Measurements from ENCODE around the gene SMIM29. TPM values are rescaled to one million over a fixed set of nuclear protein-coding genes. Genes with fewer than 3 reads are reported as not detected.

SMIM29 gene
- total and polyA plus RNA-seq, 2 experiments from 2014 or later: 5.0 to 15.9 TPM

- TF ChIP-seq ZNF462 (CRISPR knock-in tag; IDR thresholded peaks at IDR 0.05) (no peak), CTCF (conservative IDR thresholded peaks at IDR 0.05; ENCODE audit: low read depth in 2 of 2) (no peak)
Measured at GRCh38 chr6:34273242-34273805, 24.5 kb upstream of the SMIM29 start (continued).

- Histone ChIP-seq H3K27me3 (ENCODE audit: insufficient read depth) (no peaks in the 10 kb centered on the region), H3F3A (replicated peaks; ENCODE audit: low read depth) (no peaks in the 10 kb centered on the region), H3K36me3 (ENCODE audit: insufficient read depth) (no peaks in the 10 kb centered on the region), H3K79me2 (replicated peaks; ENCODE audit: insufficient read depth) (no peaks in the 10 kb centered on the region), H3K4me3 (no peak overlapping the region), H4K20me1 (replicated peaks; ENCODE audit: insufficient read depth) (no peaks in the 10 kb centered on the region), H3K9me2 (ENCODE audit: insufficient read depth) (no peaks in the 10 kb centered on the region), H3K27ac (ENCODE audit: low read depth) (no peak overlapping the region), H3K4me1 (ENCODE audit: insufficient read depth) (no peaks in the 10 kb centered on the region), H2AFZ (no peak overlapping the region), H3K4me2 (no peak overlapping the region)
- ATAC-seq (peak; percentile 89), DNase-seq (ENCODE audit: low spot score) (peak; percentile 72)
- H3K27me3 Mint-ChIP-seq (ENCODE audit: insufficient read depth, low read depth, poor library complexity): peaks cover 2% of the 10 kb centered on the region
- H3K27ac Mint-ChIP-seq: no peak overlapping the region
- H3K4me3 Mint-ChIP-seq: no peak overlapping the region
- no peaks in the 10 kb centered on the region for H3K9me3 Mint-ChIP-seq
- H3K36me3 Mint-ChIP-seq (ENCODE audit: low read depth): no peaks in the 10 kb centered on the region
- peaks cover 5% of the 10 kb centered on the region; the same call in 2 of the 3 replicates for H3K4me1 Mint-ChIP-seq
- TF ChIP-seq JUNB (IDR thresholded peaks at IDR 0.05; ENCODE audit: unreplicated experiment): no peak
- TF ChIP-seq STAT1 (IDR thresholded peaks at IDR 0.05; ENCODE audit: unreplicated experiment): no peak
- peak; percentile 35 to 41 for TF ChIP-seq CTCF (conservative IDR thresholded peaks at IDR 0.05; ENCODE audit: low read depth in 2 of 2)
- no peak for TF ChIP-seq POLR2AphosphoS5 (IDR thresholded peaks at IDR 0.05; ENCODE audit: low read depth)
- TF ChIP-seq NANOG (IDR thresholded peaks at IDR 0.05; ENCODE audit: borderline replicate concordance): no peak
- no peak for TF ChIP-seq REST (IDR thresholded peaks at IDR 0.05; ENCODE audit: unreplicated experiment)
- TF ChIP-seq CREB1 (CRISPR knock-in tag; IDR thresholded peaks at IDR 0.05; ENCODE audit: low read depth): no peak
Measured at GRCh38 chr6:34272013-34272926, 23.5 kb upstream of the SMIM29 start.

All from GM23338 (cell line).